ENCODE data around the gene PGM3.

The PGM3 gene

DNA sequence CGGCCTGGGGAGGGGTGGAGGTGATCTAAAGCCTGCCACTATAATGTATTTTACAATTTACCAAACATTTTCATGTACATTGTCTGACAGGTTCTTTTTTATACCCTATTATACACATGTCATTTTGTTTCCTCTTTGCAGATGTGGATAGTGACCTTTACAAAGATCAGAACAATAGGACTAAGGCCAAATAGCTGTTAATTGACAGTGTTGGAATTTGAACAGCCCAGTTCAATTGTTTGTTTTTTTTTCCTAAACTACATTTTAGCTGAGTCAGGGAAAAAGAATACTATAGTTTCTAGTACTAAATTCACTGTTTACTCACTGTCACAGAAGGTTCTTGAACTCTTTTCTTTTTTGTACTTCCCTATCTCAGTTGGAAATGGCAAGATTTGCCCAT is 40.2 kb downstream of the PGM3 start:
- TF ChIP-seq L3MBTL2 (conservative IDR thresholded peaks at IDR 0.05) (no peak), FOXA1 (IDR thresholded peaks at IDR 0.05) (no peak), BHLHE40 (IDR thresholded peaks at IDR 0.05; ENCODE audit: borderline replicate concordance) (no peak), ZNF384 (IDR thresholded peaks at IDR 0.05) (no peak), FOXK2 (IDR thresholded peaks at IDR 0.05) (no peak), HDGF (IDR thresholded peaks at IDR 0.05; ENCODE audit: borderline replicate concordance) (no peak), TARDBP (IDR thresholded peaks at IDR 0.05) (no peak), FOXM1 (IDR thresholded peaks at IDR 0.05; ENCODE audit: borderline replicate concordance) (no peak), ELF4 (IDR thresholded peaks at IDR 0.05) (no peak)
- no peak for DNase-seq (ENCODE audit: extremely low spot score)
- ChIA-PET POLR2A (no interaction called here), CTCF (no interaction called here)

DNA sequence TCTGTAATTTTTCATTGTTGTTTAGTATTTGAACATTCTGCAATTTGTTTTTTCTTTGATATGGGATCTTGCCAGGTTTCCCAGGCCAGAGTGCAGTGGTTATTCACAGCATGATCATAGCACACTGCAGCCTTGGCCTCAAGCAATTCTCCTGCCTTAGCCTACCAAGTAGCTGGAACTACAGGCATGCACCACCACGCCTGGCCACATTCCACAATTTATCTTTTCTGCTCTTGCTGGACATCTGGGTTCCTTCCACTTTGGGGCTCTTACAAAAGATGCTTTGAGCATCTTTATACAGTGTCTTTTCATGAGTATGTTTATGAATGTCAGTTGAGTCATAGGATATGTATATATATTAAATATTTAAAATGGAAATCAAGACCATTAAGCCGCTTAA is 42.0 kb downstream of the PGM3 start:
- no peak for DNase-seq (ENCODE audit: extremely low spot score)
- ChIA-PET POLR2A (no interaction called here), CTCF (no interaction called here)
- TF ChIP-seq NFRKB (IDR thresholded peaks at IDR 0.05): no peak
- no peak for TF ChIP-seq LEF1 (IDR thresholded peaks at IDR 0.05; ENCODE audit: borderline replicate concordance)
- TF ChIP-seq FOXM1 (IDR thresholded peaks at IDR 0.05; ENCODE audit: borderline replicate concordance): no peak
- TF ChIP-seq TARDBP (IDR thresholded peaks at IDR 0.05): no peak
- TF ChIP-seq SP1 (IDR thresholded peaks at IDR 0.05): no peak
- TF ChIP-seq, protein P1, sequence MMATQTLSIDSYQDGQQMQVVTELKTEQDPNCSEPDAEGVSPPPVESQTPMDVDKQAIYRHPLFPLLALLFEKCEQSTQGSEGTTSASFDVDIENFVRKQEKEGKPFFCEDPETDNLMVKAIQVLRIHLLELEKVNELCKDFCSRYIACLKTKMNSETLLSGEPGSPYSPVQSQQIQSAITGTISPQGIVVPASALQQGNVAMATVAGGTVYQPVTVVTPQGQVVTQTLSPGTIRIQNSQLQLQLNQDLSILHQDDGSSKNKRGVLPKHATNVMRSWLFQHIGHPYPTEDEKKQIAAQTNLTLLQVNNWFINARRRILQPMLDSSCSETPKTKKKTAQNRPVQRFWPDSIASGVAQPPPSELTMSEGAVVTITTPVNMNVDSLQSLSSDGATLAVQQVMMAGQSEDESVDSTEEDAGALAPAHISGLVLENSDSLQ (IDR thresholded peaks at IDR 0.05): no peak
- TF ChIP-seq BHLHE40 (IDR thresholded peaks at IDR 0.05; ENCODE audit: borderline replicate concordance): no peak
- TF ChIP-seq L3MBTL2 (conservative IDR thresholded peaks at IDR 0.05): no peak
- TF ChIP-seq CTBP1 (IDR thresholded peaks at IDR 0.05; ENCODE audit: borderline replicate concordance): no peak
- TF ChIP-seq FOXA1 (IDR thresholded peaks at IDR 0.05): no peak
- TF ChIP-seq ZNF384 (IDR thresholded peaks at IDR 0.05): no peak
- no peak for TF ChIP-seq FOXK2 (IDR thresholded peaks at IDR 0.05)
- no peak for TF ChIP-seq SUZ12 (IDR thresholded peaks at IDR 0.05)
- TF ChIP-seq HDGF (IDR thresholded peaks at IDR 0.05; ENCODE audit: borderline replicate concordance): no peak
- TF ChIP-seq ARNT (IDR thresholded peaks at IDR 0.05): no peak
- TF ChIP-seq ELF4 (IDR thresholded peaks at IDR 0.05): no peak

GRCh38 chr6:83138758-83139157 is 54.3 kb downstream of the PGM3 start:
- ChIA-PET CTCF (no interaction called here), POLR2A (no interaction called here)
- TF ChIP-seq BHLHE40 (IDR thresholded peaks at IDR 0.05; ENCODE audit: borderline replicate concordance) (no peak), L3MBTL2 (conservative IDR thresholded peaks at IDR 0.05) (no peak)
- DNase-seq (ENCODE audit: extremely low spot score): no peak

- TF ChIP-seq BHLHE40 (IDR thresholded peaks at IDR 0.05; ENCODE audit: borderline replicate concordance): no peak
- TF ChIP-seq NFRKB (IDR thresholded peaks at IDR 0.05): no peak
- no peak for TF ChIP-seq L3MBTL2 (conservative IDR thresholded peaks at IDR 0.05)
- TF ChIP-seq SUZ12 (IDR thresholded peaks at IDR 0.05): no peak
- no peak for DNase-seq (ENCODE audit: extremely low spot score)
- ChIA-PET POLR2A (no interaction called here), CTCF (no interaction called here)
Observed at GRCh38 chr6:83138118-83138722, 54.8 kb downstream of the PGM3 start.

GRCh38 chr6:83132121-83132520 is 60.9 kb downstream of the PGM3 start:
- TF ChIP-seq, protein P1 (IDR thresholded peaks at IDR 0.05): no peak
- TF ChIP-seq SP1 (IDR thresholded peaks at IDR 0.05) (no peak), FOXK2 (IDR thresholded peaks at IDR 0.05) (no peak), LEF1 (IDR thresholded peaks at IDR 0.05; ENCODE audit: borderline replicate concordance) (no peak)
- CTCF ChIA-PET: no interaction called here

GRCh38 chr6:83127976-83128375 is 65.1 kb downstream of the PGM3 start:
- no peak for DNase-seq (ENCODE audit: extremely low spot score)
- POLR2A ChIA-PET: no interaction called here
- CTCF ChIA-PET: no interaction called here
- TF ChIP-seq HDGF (IDR thresholded peaks at IDR 0.05; ENCODE audit: borderline replicate concordance) (no peak), SUZ12 (IDR thresholded peaks at IDR 0.05) (no peak), FOXM1 (IDR thresholded peaks at IDR 0.05; ENCODE audit: borderline replicate concordance) (no peak), TARDBP (IDR thresholded peaks at IDR 0.05) (no peak), LEF1 (IDR thresholded peaks at IDR 0.05; ENCODE audit: borderline replicate concordance) (no peak), NFRKB (IDR thresholded peaks at IDR 0.05) (no peak), ZNF384 (IDR thresholded peaks at IDR 0.05) (no peak), ELF4 (IDR thresholded peaks at IDR 0.05) (no peak), SP1 (IDR thresholded peaks at IDR 0.05) (no peak), L3MBTL2 (conservative IDR thresholded peaks at IDR 0.05) (no peak), CTBP1 (IDR thresholded peaks at IDR 0.05; ENCODE audit: borderline replicate concordance) (no peak), FOXK2 (IDR thresholded peaks at IDR 0.05) (no peak), ARNT (IDR thresholded peaks at IDR 0.05) (no peak), BHLHE40 (IDR thresholded peaks at IDR 0.05; ENCODE audit: borderline replicate concordance) (no peak), FOXA1 (IDR thresholded peaks at IDR 0.05) (no peak)
- TF ChIP-seq, protein P1 (IDR thresholded peaks at IDR 0.05): no peak

More at GRCh38 chr6:83132121-83132520, 60.9 kb downstream of the PGM3 start:
- POLR2A ChIA-PET: no interaction called here
- no peak for DNase-seq (ENCODE audit: extremely low spot score)

DNA sequence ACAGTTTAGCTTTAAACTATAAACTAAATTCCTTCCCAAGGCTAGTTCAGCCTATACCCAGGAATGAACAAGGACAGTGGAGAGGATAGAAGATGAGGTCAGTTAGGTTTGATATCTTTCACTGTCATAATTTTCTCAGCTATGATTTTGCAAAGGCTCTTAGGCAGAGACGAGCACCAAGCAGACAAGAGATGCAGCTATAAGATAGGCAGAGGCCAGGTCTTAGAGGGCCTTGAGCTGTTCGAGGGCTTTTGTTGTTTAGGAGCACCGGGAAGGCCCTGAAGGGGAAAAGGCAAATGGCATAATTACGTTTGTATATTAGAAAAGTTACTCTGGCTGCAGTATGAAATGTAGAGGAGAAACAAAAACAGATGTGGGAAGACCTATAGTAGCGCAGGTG is 65.8 kb downstream of the PGM3 start:
- ChIA-PET POLR2A (no interaction called here), CTCF (no interaction called here)
- TF ChIP-seq L3MBTL2 (conservative IDR thresholded peaks at IDR 0.05) (no peak), CTBP1 (IDR thresholded peaks at IDR 0.05; ENCODE audit: borderline replicate concordance) (no peak), FOXM1 (IDR thresholded peaks at IDR 0.05; ENCODE audit: borderline replicate concordance) (no peak)
- TF ChIP-seq, protein P1 (IDR thresholded peaks at IDR 0.05): no peak
- no peak for DNase-seq (ENCODE audit: extremely low spot score)

All from HEK293T (cell line).